Karpas-422 (cell line): ENCODE data around the gene DNAH12. TPM values are rescaled to one million over a fixed set of nuclear protein-coding genes. Genes with fewer than 3 reads are reported as not detected.
"Not testable (repeated sequence)": the region's sequence is repeated elsewhere in the genome, so short reads cannot be mapped to it uniquely, and the experiment has no call there.

Experiments
- DNase-seq: peaks from one replicate; pipeline ENCODE4 v3.0.0-alpha.2; 2015
- H2AFZ ChIP-seq: fragments of 200-600 bp; sonication (generic); 2 replicates; pipeline ENCODE4 v1.6.1; 2014; ENCODE audit warnings: antibody characterized with exemption, low read length, mixed read lengths
- H3K27ac ChIP-seq: fragments of 200-600 bp; sonication (generic); 2 replicates; pipeline ENCODE4 v1.5.1; 2014; ENCODE audit warnings: mild to moderate bottlenecking, low read length, moderate library complexity
- H3K27me3 ChIP-seq: fragments of 200-600 bp; sonication (generic); 2 replicates; pipeline ENCODE4 v1.6.1; 2014; ENCODE audit warnings: low read length, mixed read lengths
- H3K36me3 ChIP-seq: fragments of 200-600 bp; sonication (generic); 2 replicates; pipeline ENCODE4 v1.6.1; 2014; ENCODE audit warnings: low read length, mixed read lengths; ENCODE audit not compliant: insufficient read depth
- H3K4me1 ChIP-seq: fragments of 200-600 bp; sonication (generic); 2 replicates; pipeline ENCODE4 v1.6.1; 2014; ENCODE audit warnings: mild to moderate bottlenecking, low read length, mixed read lengths
- H3K4me2 ChIP-seq: fragments of 200-600 bp; sonication (generic); 2 replicates; pipeline ENCODE4 v1.6.1; 2014; ENCODE audit warnings: low read length, low read depth, mild to moderate bottlenecking; ENCODE audit not compliant: poor library complexity, severe bottlenecking
- H3K4me3 ChIP-seq: fragments of 200-600 bp; sonication (generic); 2 replicates; pipeline ENCODE4 v1.5.1; 2014; ENCODE audit warnings: mild to moderate bottlenecking, antibody characterized with exemption, low read length, mixed read lengths
- H3K79me2 ChIP-seq: fragments of 200-600 bp; sonication (generic); 2 replicates; pipeline ENCODE4 v1.6.1; 2014; ENCODE audit warnings: mild to moderate bottlenecking, low read length, mixed read lengths
- H3K9ac ChIP-seq: fragments of 200-600 bp; sonication (generic); 2 replicates; pipeline ENCODE4 v1.6.0; 2014; ENCODE audit warnings: low read length
- H3K9me2 ChIP-seq: fragments of 200-600 bp; sonication (generic), shearing (Covaris generic); replicated peaks from 2 replicates; pipeline ENCODE4 v1.6.0; 2014; ENCODE audit warnings: mild to moderate bottlenecking, low read length, moderate library complexity; ENCODE audit not compliant: insufficient read depth
- H3K9me3 ChIP-seq: fragments of 300-700, 200-600 bp; sonication (generic); 2 replicates; pipeline ENCODE4 v1.6.1; 2014; ENCODE audit warnings: low read length, mixed read lengths
- H4K20me1 ChIP-seq: fragments of 200-600 bp; sonication (generic); 2 replicates; pipeline ENCODE4 v1.6.1; 2014; ENCODE audit warnings: mild to moderate bottlenecking, antibody characterized with exemption, low read length, low read depth; ENCODE audit not compliant: insufficient read depth
- total RNA-seq: library from RNA; depleted of rRNA; stranded (reverse); fragments of >200 nt; shearing (Covaris generic); gene quantifications from 2 replicates; pipeline ENCODE4 v1.2.3, GENCODE V29; 2014; ENCODE audit warnings: low replicate concordance

Gene DNAH12
- total RNA-seq, 1 experiment from 2014 or later: not detected

DNA sequence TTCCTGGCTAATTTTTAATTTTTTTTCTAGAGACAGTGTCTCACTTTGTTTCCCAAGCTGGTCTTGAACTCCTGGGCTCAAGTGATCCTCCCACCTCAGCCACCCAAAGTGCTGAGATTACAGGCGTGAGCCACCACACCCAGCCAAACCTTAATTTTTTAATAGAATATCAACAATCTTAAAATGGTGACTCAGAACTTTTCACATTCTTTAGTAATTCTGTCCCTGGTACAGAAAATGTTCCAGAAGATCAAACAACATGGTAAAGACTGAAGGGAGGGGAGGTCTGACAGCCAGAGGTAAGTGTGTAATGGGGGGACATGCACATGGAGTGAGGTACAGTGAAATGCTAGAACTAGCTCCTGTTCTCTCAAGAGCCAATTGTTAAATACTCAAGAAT lies 38.2 kb downstream of the DNAH12 start:
- H3K9ac ChIP-seq: no peak overlapping the region

DNA sequence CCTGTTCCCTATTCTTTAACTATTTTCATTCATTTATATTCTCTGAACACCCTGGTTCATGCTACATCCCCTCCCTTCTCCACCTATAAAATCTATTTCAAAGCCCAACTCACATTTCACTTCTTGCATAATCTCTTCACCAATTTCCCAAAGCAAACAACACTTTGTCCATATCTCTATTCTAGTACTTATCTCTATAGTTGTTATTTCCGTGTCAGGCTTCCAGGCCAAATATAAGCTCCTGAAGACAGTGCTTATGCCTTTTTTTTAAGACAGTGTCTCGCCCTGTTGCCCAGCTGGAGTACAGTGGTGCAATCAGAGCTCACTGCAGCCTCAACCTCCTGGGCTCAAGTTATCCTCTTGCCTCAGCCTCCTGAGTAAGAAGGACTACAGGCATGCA lies 43.6 kb downstream of the DNAH12 start:
- Histone ChIP-seq H3K9me3 (no peaks in the 10 kb centered on the region), H3K4me3 (no peak overlapping the region), H3K4me2 (no peak overlapping the region), H3K4me1 (no peaks in the 10 kb centered on the region), H3K9ac (no peak overlapping the region), H3K79me2 (no peaks in the 10 kb centered on the region), H3K36me3 (no peaks in the 10 kb centered on the region), H3K27ac (no peak overlapping the region), H4K20me1 (no peaks in the 10 kb centered on the region), H3K9me2 (no peaks in the 10 kb centered on the region), H2AFZ (no peak overlapping the region), H3K27me3 (no peaks in the 10 kb centered on the region)
- no peak for DNase-seq

More for the DNA sequence above, 38.2 kb downstream of the DNAH12 start:
- Histone ChIP-seq H3K4me1 (no peaks in the 10 kb centered on the region), H3K4me3 (no peak overlapping the region), H3K79me2 (no peaks in the 10 kb centered on the region), H3K4me2 (no peak overlapping the region), H3K27me3 (no peaks in the 10 kb centered on the region), H3K27ac (no peak overlapping the region), H3K9me2 (no peaks in the 10 kb centered on the region), H3K36me3 (no peaks in the 10 kb centered on the region), H2AFZ (no peak overlapping the region), H4K20me1 (no peaks in the 10 kb centered on the region), H3K9me3 (no peaks in the 10 kb centered on the region)
- no peak for DNase-seq

DNA sequence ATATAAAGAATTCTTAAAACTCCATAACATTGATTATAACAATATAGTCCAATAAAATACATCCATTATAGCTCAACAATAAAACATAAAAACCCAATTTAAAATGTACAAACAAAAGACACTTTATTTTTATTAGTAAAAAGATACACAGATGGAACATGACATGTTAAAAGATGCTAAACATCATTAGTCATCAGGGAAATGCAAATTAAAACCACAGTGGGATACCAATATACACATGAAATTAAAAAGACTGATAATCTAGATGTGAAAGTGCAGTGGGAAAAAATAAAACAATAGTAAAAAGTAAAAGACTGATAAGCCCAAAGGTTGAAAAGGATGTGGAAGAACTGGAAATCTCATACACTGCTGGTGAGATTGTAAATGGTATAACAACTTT lies 46.2 kb downstream of the DNAH12 start:
- no peak for DNase-seq

DNA sequence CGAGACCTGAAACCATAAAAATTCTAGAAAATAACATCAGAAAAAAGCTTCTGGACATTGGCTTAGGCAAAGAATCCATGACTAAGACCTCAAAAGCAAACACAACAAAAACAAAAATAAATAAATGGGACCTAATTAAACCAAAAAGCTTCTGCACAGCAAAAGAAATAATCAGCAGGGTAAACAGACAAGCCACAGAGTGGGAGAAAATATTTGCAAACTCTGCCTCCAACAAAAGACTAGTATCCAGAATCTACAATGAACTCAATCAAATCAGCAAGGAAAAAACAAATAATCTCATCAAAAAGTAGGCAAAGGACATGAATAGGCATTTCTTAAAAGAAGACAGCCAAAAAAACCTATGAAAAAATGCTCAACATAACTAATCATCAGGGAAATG lies 59.6 kb downstream of the DNAH12 start:
- Histone ChIP-seq H3K27ac (no peak overlapping the region), H4K20me1 (no peaks in the 10 kb centered on the region), H3K36me3 (no peaks in the 10 kb centered on the region), H3K27me3 (no peaks in the 10 kb centered on the region), H3K9me2 (no peaks in the 10 kb centered on the region), H3K4me3 (no peak overlapping the region), H3K9ac (no peak overlapping the region), H3K79me2 (no peaks in the 10 kb centered on the region), H3K9me3 (no peaks in the 10 kb centered on the region), H3K4me1 (no peaks in the 10 kb centered on the region), H3K4me2 (no peak overlapping the region), H2AFZ (no peak overlapping the region)
- no peak for DNase-seq

More for the DNA sequence above, 46.2 kb downstream of the DNAH12 start:
- H3K4me1 ChIP-seq: no peaks in the 10 kb centered on the region
- H2AFZ ChIP-seq: no peak overlapping the region
- H3K9ac ChIP-seq: no peak overlapping the region
- H3K36me3 ChIP-seq: no peaks in the 10 kb centered on the region
- H3K79me2 ChIP-seq: no peaks in the 10 kb centered on the region
- no peak overlapping the region for H3K27ac ChIP-seq
- H3K27me3 ChIP-seq: no peaks in the 10 kb centered on the region
- H3K4me3 ChIP-seq: no peak overlapping the region
- H3K9me2 ChIP-seq: no peaks in the 10 kb centered on the region
- no peaks in the 10 kb centered on the region for H3K9me3 ChIP-seq
- no peak overlapping the region for H3K4me2 ChIP-seq
- no peaks in the 10 kb centered on the region for H4K20me1 ChIP-seq

DNA sequence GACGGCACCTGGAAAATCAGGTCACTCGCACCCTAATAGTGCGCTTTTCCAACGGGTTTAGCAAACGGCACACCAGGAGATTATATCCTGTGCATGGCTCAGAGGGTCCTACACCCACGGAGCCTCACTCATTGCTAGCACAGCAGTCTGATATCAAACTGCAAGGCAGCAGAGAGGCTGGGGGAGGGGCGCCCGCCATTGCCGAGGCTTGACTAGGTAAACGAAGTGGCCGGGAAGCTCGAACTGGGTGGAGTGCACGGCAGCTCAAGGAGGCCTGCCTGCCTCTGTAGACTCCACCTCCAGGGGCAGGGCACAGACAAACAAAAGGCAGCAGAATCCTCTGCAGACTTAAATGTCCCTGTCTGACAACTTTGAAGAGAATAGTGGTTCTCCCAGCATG lies 67.0 kb downstream of the DNAH12 start:
- not testable (repeated sequence) for H3K4me2 ChIP-seq, DNase-seq, H3K9me2 ChIP-seq, H3K9ac ChIP-seq, H3K4me1 ChIP-seq, H3K36me3 ChIP-seq, H2AFZ ChIP-seq, H3K79me2 ChIP-seq, H4K20me1 ChIP-seq, H3K27ac ChIP-seq, H3K27me3 ChIP-seq, H3K9me3 ChIP-seq, H3K4me3 ChIP-seq

DNA sequence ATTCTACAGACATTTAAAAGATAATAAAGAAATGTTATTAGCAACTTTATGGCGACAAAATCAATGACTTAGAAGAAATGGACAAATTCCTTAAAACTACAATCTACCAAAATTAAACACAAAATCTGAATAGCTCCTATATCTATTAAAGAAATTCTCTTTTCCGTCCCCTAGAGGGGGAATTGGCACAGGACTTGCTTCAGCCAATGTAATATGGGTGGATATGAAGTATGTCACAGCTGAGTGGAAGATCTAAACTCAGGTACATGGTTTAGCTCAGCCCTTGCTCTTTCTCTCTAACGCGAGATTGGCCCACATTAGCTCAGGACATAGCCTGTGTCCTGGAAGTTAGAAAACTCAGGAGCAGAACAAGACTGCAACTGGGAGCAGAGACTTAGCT lies 79.3 kb downstream of the DNAH12 start:
- no peaks in the 10 kb centered on the region for H4K20me1 ChIP-seq
- H3K9me2 ChIP-seq: no peaks in the 10 kb centered on the region
- no peak for DNase-seq
- no peak overlapping the region for H3K4me3 ChIP-seq
- H3K9ac ChIP-seq: no peak overlapping the region
- no peaks in the 10 kb centered on the region for H3K36me3 ChIP-seq
- no peak overlapping the region for H3K4me2 ChIP-seq
- H3K4me1 ChIP-seq: no peaks in the 10 kb centered on the region
- H2AFZ ChIP-seq: no peak overlapping the region
- H3K27ac ChIP-seq: no peak overlapping the region
- no peaks in the 10 kb centered on the region for H3K9me3 ChIP-seq
- H3K27me3 ChIP-seq: no peaks in the 10 kb centered on the region
- no peaks in the 10 kb centered on the region for H3K79me2 ChIP-seq

DNA sequence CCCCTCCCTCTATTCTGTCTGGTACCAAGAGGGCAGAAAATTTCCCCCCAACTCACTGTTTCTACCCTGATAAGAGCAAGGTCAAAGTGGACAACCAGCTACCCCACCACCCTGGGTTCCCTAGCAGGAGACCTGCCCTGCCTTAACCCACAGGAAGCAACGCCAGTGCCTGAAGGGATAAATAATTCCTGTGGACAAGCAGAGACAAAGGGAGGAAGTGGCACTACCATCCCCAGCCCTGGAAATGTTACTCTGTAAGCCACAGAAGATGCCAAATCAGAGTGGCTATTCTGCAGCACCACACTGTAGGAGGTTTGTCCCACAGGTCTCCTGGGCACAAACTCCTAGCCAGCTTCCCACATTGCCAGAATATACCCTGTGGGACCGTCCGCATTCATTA lies 80.1 kb downstream of the DNAH12 start:
- Histone ChIP-seq H3K27me3 (no peaks in the 10 kb centered on the region), H3K36me3 (no peaks in the 10 kb centered on the region), H3K9me2 (no peaks in the 10 kb centered on the region), H3K9ac (no peak overlapping the region), H3K4me3 (no peak overlapping the region), H3K79me2 (no peaks in the 10 kb centered on the region), H3K4me2 (no peak overlapping the region), H3K4me1 (no peaks in the 10 kb centered on the region), H2AFZ (no peak overlapping the region), H3K9me3 (no peaks in the 10 kb centered on the region), H3K27ac (no peak overlapping the region), H4K20me1 (no peaks in the 10 kb centered on the region)
- no peak for DNase-seq

DNA sequence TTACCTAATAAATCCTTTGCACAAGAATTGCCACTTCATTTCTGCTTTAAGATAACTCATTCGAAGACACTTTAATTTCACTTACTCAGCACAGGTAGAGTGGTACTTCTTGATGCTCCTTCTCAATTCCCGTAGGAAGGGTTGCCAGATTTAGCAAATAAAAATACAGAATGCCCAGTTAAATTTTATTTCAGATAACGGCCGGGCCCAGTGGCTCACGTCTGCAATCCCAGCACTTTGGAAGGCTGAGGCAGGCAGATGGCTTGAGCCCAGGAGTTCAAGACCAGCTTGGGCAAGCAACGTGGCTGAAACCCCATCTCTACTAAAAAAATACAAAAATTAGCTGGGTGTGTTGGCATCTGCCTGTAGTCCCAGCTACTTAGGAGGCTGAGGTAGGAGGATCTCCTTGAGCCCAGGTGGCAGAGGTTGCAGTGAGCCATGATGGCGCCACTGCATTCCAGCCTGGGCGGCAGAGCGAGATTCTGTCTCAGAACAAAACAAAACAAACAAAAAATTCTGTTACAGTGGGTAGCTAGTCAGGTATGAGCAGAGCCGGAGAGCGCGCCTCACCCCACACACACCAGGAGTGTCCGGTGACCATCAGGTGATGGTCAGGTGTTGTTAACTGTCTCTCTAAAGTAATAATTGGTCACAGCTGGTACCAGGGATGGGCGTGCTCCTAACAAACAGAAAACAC lies 92.8 kb downstream of the DNAH12 start:
- Histone ChIP-seq H3K4me3 (no peak overlapping the region), H3K9me3 (no peaks in the 10 kb centered on the region), H3K4me2 (no peak overlapping the region), H3K27ac (no peak overlapping the region), H3K27me3 (no peaks in the 10 kb centered on the region), H2AFZ (no peak overlapping the region), H3K9ac (no peak overlapping the region), H3K36me3 (no peaks in the 10 kb centered on the region), H3K4me1 (no peaks in the 10 kb centered on the region), H3K79me2 (no peaks in the 10 kb centered on the region), H3K9me2 (no peaks in the 10 kb centered on the region), H4K20me1 (no peaks in the 10 kb centered on the region)
- no peak for DNase-seq
